ENCODE measurements around the gene BDKRB2. TPM values are rescaled to one million over a fixed set of nuclear protein-coding genes. Genes with fewer than 3 reads are reported as not detected.

BDKRB2 gene
- total RNA-seq, 1 donor from 2014 or later: 0.16 TPM

GRCh38 chr14:96176811-96177211 is 27.8 kb upstream of the BDKRB2 start:
- DNase-seq: no peak

GRCh38 chr14:96177766-96178375 is 26.8 kb upstream of the BDKRB2 start:
- DNase-seq: no peak

- DNase-seq: no peak
Observed at GRCh38 chr14:96178461-96179321, 25.9 kb upstream of the BDKRB2 start.

- DNase-seq: no peak
Observed at GRCh38 chr14:96180043-96180874, 24.4 kb upstream of the BDKRB2 start.

- DNase-seq: no peak
Observed at GRCh38 chr14:96181186-96182056, 23.2 kb upstream of the BDKRB2 start.

GRCh38 chr14:96182546-96182945 is 22.1 kb upstream of the BDKRB2 start:
- DNase-seq: no peak

GRCh38 chr14:96184737-96185136 is 19.9 kb upstream of the BDKRB2 start:
- no peak for DNase-seq

GRCh38 chr14:96187216-96188031 is 17.2 kb upstream of the BDKRB2 start:
- no peak for DNase-seq

GRCh38 chr14:96189281-96189711 is 15.3 kb upstream of the BDKRB2 start:
- DNase-seq: no peak

GRCh38 chr14:96191353-96191752 is 13.3 kb upstream of the BDKRB2 start:
- no peak for DNase-seq

GRCh38 chr14:96191841-96192462 is 12.7 kb upstream of the BDKRB2 start:
- no peak for DNase-seq

GRCh38 chr14:96192975-96193805 is 11.4 kb upstream of the BDKRB2 start:
- no peak for DNase-seq

GRCh38 chr14:96194262-96194656 is 10.4 kb upstream of the BDKRB2 start:
- DNase-seq: no peak

GRCh38 chr14:96194657-96195431 is 9.8 kb upstream of the BDKRB2 start:
- DNase-seq: no peak

- no peak for DNase-seq
Observed at GRCh38 chr14:96195441-96196081, 9.1 kb upstream of the BDKRB2 start.

- no peak for DNase-seq
Observed at GRCh38 chr14:96197163-96197852, 7.3 kb upstream of the BDKRB2 start.

- no peak for DNase-seq
Observed at GRCh38 chr14:96197969-96198368, 6.7 kb upstream of the BDKRB2 start.
